Measurements from ENCODE around the gene CARD14.

The CARD14 gene

GRCh38 chr17:80177986-80178595, 8.3 kb downstream of the CARD14 start:
- no peaks in the 10 kb centered on the region for H3K27me3 ChIP-seq (ENCODE audit: insufficient read depth, low read length, poor library complexity, severe bottlenecking)
- TF ChIP-seq EZH2phosphoT487 (IDR thresholded peaks at IDR 0.05; ENCODE audit: borderline replicate concordance), result no peak
- TF ChIP-seq CTCF (conservative IDR thresholded peaks at IDR 0.05; ENCODE audit: low read length), result no peak
- H3K4me1 ChIP-seq (ENCODE audit: insufficient read depth, low read length, poor library complexity, severe bottlenecking), result no peaks in the 10 kb centered on the region

GRCh38 chr17:80180192-80180591, 10.4 kb downstream of the CARD14 start:
- Histone ChIP-seq H3K4me2 (ENCODE audit: low read depth, low read length, poor library complexity, severe bottlenecking) (no peak overlapping the region), H3K27me3 (ENCODE audit: insufficient read depth, low read length, poor library complexity, severe bottlenecking) (no peaks in the 10 kb centered on the region), H3K4me3 (ENCODE audit: low read length, poor library complexity, severe bottlenecking) (no peak overlapping the region), H3K9me2 (replicated peaks; ENCODE audit: low read depth, low read length) (no peaks in the 10 kb centered on the region), H3K4me1 (ENCODE audit: insufficient read depth, low read length, poor library complexity, severe bottlenecking) (no peaks in the 10 kb centered on the region), H3K9me3 (ENCODE audit: insufficient read depth, low read depth, low read length) (no peaks in the 10 kb centered on the region), H3K36me3 (ENCODE audit: insufficient read depth, low read length) (no peaks in the 10 kb centered on the region), H3F3A (ENCODE audit: low read depth) (no peaks in the 10 kb centered on the region), H2AFZ (ENCODE audit: low read length) (no peak overlapping the region), H3K79me2 (ENCODE audit: insufficient read depth, low read length) (no peaks in the 10 kb centered on the region), H4K20me1 (ENCODE audit: insufficient read depth, low read length, poor library complexity, severe bottlenecking) (no peaks in the 10 kb centered on the region), H3K9ac (ENCODE audit: low read depth, low read length, poor library complexity, severe bottlenecking) (no peak overlapping the region)
- TF ChIP-seq EZH2phosphoT487 (IDR thresholded peaks at IDR 0.05; ENCODE audit: borderline replicate concordance), result no peak
- no peak for TF ChIP-seq CTCF (conservative IDR thresholded peaks at IDR 0.05; ENCODE audit: low read length)

More at GRCh38 chr17:80177986-80178595, 8.3 kb downstream of the CARD14 start:
- no peaks in the 10 kb centered on the region for H3K79me2 ChIP-seq (ENCODE audit: insufficient read depth, low read length)
- no peaks in the 10 kb centered on the region for H3K9me2 ChIP-seq (replicated peaks; ENCODE audit: low read depth, low read length)
- no peaks in the 10 kb centered on the region for H4K20me1 ChIP-seq (ENCODE audit: insufficient read depth, low read length, poor library complexity, severe bottlenecking)
- H3K4me2 ChIP-seq (ENCODE audit: low read depth, low read length, poor library complexity, severe bottlenecking), result no peak overlapping the region
- no peak overlapping the region for H2AFZ ChIP-seq (ENCODE audit: low read length)
- H3K9ac ChIP-seq (ENCODE audit: low read depth, low read length, poor library complexity, severe bottlenecking), result no peak overlapping the region
- no peaks in the 10 kb centered on the region for H3K36me3 ChIP-seq (ENCODE audit: insufficient read depth, low read length)
- no peaks in the 10 kb centered on the region for H3K9me3 ChIP-seq (ENCODE audit: insufficient read depth, low read depth, low read length)
- H3F3A ChIP-seq (ENCODE audit: low read depth), result no peaks in the 10 kb centered on the region
- H3K4me3 ChIP-seq (ENCODE audit: low read length, poor library complexity, severe bottlenecking), result no peak overlapping the region

- no peak overlapping the region for H3K9ac ChIP-seq (ENCODE audit: low read depth, low read length, poor library complexity, severe bottlenecking)
These were observed 11.6 kb downstream of the CARD14 start for GRCh38 chr17:80181431-80181830.

More at GRCh38 chr17:80181431-80181830, 11.6 kb downstream of the CARD14 start:
- Histone ChIP-seq H4K20me1 (ENCODE audit: insufficient read depth, low read length, poor library complexity, severe bottlenecking) (no peaks in the 10 kb centered on the region), H3K9me3 (ENCODE audit: insufficient read depth, low read depth, low read length) (no peaks in the 10 kb centered on the region), H3K4me1 (ENCODE audit: insufficient read depth, low read length, poor library complexity, severe bottlenecking) (no peaks in the 10 kb centered on the region), H3K27me3 (ENCODE audit: insufficient read depth, low read length, poor library complexity, severe bottlenecking) (no peaks in the 10 kb centered on the region), H3F3A (ENCODE audit: low read depth) (no peaks in the 10 kb centered on the region), H3K36me3 (ENCODE audit: insufficient read depth, low read length) (no peaks in the 10 kb centered on the region), H3K4me2 (ENCODE audit: low read depth, low read length, poor library complexity, severe bottlenecking) (no peak overlapping the region), H3K79me2 (ENCODE audit: insufficient read depth, low read length) (no peaks in the 10 kb centered on the region), H3K4me3 (ENCODE audit: low read length, poor library complexity, severe bottlenecking) (no peak overlapping the region), H2AFZ (ENCODE audit: low read length) (no peak overlapping the region), H3K9me2 (replicated peaks; ENCODE audit: low read depth, low read length) (no peaks in the 10 kb centered on the region)
- no peak for TF ChIP-seq EZH2phosphoT487 (IDR thresholded peaks at IDR 0.05; ENCODE audit: borderline replicate concordance)
- no peak for TF ChIP-seq CTCF (conservative IDR thresholded peaks at IDR 0.05; ENCODE audit: low read length)
